AG10803 (cell line): ENCODE data around the gene NTN1.

ENCODE experiments used
- DNase-seq: peaks from one replicate; pipeline ENCODE4 v3.0.0; 2010; ENCODE audit warnings: low read depth
- H3K4me3 ChIP-seq: 2 replicates; pipeline ENCODE4 v1.5.1; 2011; ENCODE audit warnings: mild to moderate bottlenecking, low read length, control low read depth
- CTCF ChIP-seq: conservative IDR thresholded peaks from 2 replicates; pipeline ENCODE4 v1.5.1; 2011; ENCODE audit warnings: mild to moderate bottlenecking, low read length, control low read depth, inconsistent platforms

NTN1 gene

GRCh38 chr17:9038380-9038779 lies 17.1 kb downstream of the NTN1 start:
- no peak for DNase-seq
- H3K4me3 ChIP-seq: no peak overlapping the region
- TF ChIP-seq CTCF: no peak

GRCh38 chr17:9044772-9045463 lies 23.6 kb downstream of the NTN1 start:
- no peak for DNase-seq
- TF ChIP-seq CTCF: no peak
- no peak overlapping the region for H3K4me3 ChIP-seq

- no peak overlapping the region for H3K4me3 ChIP-seq
- no peak for TF ChIP-seq CTCF
- no peak for DNase-seq
Measured at GRCh38 chr17:9050801-9051401, 29.6 kb downstream of the NTN1 start.

GRCh38 chr17:9051561-9051960 lies 30.3 kb downstream of the NTN1 start:
- TF ChIP-seq CTCF: no peak
- no peak for DNase-seq
- no peak overlapping the region for H3K4me3 ChIP-seq

GRCh38 chr17:9052921-9053320 lies 31.6 kb downstream of the NTN1 start:
- no peak for TF ChIP-seq CTCF
- peak; percentile 20 for DNase-seq
- no peak overlapping the region for H3K4me3 ChIP-seq

- DNase-seq: no peak
- H3K4me3 ChIP-seq: no peak overlapping the region
- TF ChIP-seq CTCF: no peak
Measured at GRCh38 chr17:9053406-9053805, 32.1 kb downstream of the NTN1 start.

GRCh38 chr17:9054126-9054975 lies 33.0 kb downstream of the NTN1 start:
- no peak for TF ChIP-seq CTCF
- DNase-seq: no peak
- no peak overlapping the region for H3K4me3 ChIP-seq
